Activated T-cell treated with anti-CD3 and anti-CD28 coated beads for 4 hours (primary cell): Measurements from ENCODE around the gene SOX5.
"Not testable (repeated sequence)": the region's sequence is repeated elsewhere in the genome, so short reads cannot be mapped to it uniquely, and the experiment has no call there.

ENCODE experiments used
- DNase-seq: peaks from one replicate; pipeline ENCODE4 v3.0.0-alpha.2; 2020

SOX5 gene

GRCh38 chr12:23827353-23827752 is 122.1 kb downstream of the SOX5 start:
- no peak for DNase-seq

DNA sequence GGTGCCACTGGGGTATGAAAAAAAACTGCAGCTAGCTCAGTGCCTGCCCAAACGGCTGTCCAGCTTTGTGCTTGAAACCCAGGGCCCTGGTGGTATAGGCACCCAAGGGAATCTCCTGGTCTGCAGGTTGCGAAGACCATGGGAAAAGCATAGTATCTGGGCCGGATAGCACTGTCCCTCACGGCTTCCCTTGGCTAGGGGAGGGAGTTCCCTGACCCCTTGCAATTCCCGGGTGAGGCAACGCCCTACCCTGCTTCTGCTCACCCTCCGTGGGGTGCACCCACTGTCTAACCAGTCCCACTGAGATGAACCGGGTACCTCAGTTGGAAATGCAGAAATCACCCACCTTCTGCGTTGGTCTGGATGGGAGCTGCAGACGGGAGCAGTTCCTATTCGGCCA is 124.3 kb downstream of the SOX5 start:
- DNase-seq: not testable (repeated sequence)

- DNase-seq: no peak
Measured at GRCh38 chr12:23824358-23824757, 125.1 kb downstream of the SOX5 start.

- DNase-seq: not testable (repeated sequence)
Measured at GRCh38 chr12:23822883-23823282, 126.6 kb downstream of the SOX5 start.

DNA sequence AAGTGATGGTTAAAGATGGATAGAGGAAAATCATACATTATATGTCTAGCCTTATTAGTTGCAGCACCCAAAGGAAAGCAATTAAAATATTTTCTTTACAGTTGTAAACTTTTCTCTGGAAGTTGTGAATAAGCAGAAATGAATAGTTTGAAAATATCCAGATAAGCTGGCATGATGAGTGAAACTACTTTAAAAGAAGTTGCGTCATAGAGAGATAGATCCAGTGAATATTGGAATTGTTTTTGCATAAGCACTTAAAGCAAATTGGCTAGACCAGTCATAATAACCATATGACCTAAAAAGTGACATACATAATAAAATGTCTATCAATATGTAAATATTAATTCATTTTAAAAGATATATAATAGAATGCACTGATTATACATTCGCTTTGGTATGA is 132.1 kb downstream of the SOX5 start:
- DNase-seq: no peak

DNA sequence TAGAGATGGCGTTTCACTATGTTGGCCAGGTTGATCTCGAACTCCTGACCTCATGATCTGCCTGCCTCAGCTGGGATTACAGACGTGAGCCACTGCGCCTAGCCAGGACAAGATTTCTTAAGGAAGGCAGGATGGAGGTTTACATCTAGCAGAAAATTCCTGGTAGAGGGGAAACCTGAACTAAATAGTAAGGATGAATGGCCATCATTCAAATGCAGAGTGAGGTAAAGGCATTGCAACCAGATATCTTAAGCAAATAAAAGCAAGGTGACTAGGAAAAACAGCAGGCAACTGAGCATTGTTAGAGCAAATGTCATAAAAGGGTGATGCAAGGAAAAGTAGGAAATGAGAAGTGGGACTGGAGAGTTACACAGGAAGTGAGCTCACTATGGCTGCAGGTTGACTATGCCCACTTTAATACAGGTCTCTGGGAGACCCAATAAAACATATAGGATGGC is 133.0 kb downstream of the SOX5 start:
- no peak for DNase-seq

- no peak for DNase-seq
Measured at GRCh38 chr12:23815810-23816209, 133.7 kb downstream of the SOX5 start.

GRCh38 chr12:23813206-23813605 is 136.3 kb downstream of the SOX5 start:
- no peak for DNase-seq

DNA sequence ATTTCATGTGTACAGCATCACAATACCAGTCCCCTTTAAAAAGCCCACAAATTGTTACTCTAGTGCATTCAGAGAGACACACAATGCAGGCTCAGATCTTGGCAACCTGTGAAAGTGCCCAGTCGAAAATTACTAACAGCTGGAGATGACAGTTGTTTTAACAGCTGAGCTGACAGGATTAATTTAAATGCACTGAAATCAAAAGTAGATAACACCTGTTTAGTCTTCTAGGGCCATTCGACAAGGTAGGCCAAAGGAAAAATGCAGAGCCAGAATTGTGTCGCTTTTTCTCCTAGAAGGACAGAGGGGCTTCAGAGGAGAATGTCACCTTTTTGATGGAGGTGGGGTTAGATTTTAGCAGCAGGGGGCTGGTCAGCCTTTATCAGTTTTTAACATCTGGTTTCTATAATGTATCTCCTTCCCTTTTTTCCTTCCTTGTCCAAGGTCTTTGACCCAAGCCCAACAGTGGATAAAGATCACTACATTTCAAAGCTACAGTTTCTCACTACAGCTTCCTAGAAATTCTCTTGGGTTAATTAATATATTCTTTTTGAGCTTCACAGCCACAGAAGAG is 139.1 kb downstream of the SOX5 start:
- DNase-seq: no peak

DNA sequence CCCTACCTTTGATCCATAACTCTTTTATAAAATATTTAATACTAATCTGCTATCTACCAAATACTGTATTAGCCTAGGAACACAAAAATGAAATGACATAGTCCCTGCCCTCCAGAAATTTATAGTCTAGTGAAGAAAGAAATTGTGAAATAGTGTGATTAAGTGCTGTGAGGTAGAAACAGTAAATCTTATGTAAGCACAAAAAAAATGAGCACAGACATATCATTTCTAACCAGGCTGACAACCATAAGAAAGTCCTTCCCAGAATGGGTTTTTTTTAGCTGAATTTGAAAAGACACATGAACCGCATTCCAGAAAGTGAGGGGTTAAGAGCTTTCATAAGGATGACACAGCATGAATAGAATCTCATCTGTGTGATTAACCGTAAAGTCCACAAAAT is 145.9 kb downstream of the SOX5 start:
- no peak for DNase-seq

- DNase-seq: no peak
Measured at GRCh38 chr12:23795494-23795893, 154.0 kb downstream of the SOX5 start.

DNA sequence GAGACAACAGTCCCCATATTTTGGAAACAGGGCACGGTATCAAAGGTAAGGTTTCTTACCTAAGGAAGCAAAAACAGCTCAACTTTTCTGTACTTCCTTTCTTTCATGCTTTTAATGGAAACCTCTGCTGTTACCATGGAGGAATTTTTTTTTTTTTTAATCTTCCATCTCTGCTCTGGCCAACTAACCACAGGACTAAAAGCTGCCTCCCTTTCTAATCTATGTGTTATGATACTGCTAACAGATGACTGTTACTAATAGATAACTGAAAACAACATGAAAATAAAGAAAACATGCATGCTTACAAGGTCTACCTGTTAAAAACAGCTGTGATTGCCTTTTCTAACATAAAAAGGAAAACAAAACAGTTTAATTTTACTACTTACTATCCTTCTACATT is 168.4 kb downstream of the SOX5 start:
- DNase-seq: no peak

DNA sequence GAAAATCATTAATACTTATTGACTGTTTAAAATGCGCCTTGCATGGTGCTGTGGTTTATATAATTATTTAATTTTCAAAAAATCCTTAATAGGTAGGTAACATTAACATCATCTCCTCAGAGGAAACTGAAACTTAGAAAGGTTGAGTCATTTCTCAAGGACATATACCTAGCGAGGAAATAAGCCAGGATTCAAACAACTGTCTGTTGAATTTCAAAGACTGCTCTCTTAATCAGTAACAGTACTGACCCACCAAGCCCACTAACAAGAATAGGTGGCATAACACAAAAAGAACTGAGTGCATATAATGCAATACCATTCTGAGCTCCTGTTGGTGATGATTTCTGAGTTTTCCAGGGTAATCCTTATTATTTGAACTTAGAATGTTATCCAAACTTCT is 174.3 kb downstream of the SOX5 start:
- no peak for DNase-seq

DNA sequence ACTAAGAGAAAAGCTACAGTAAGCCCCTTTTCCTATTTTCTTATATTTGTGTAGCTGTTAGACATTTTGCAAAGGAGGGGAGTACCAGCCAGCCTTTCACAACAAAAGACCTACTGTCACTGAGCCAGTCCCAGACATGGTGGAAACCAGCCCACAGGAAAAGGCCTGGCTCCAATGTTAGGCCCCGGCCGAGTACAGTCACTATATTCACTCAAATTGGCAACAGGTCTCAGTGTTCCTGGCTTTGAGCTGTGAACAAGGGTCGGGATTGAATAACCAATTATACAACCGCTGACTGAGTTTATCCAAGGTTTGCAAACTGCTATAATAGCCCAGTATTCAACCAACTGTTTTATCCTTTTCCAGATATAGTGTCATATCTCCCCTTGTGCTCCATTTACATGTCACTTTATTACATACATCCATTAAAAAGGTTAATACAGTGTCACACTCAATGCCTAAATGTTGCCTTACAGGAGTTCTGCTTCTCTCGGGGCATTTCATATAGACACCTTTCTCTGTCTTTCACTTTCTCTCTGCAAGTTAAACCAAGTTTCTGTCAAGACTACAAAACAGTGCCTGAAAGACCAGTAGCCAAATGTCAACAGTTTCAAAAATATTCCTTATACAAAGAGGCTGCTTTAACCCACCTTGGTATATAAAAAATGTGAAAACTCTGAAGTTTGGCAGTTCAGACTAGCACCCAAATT is 178.1 kb downstream of the SOX5 start:
- no peak for DNase-seq

DNA sequence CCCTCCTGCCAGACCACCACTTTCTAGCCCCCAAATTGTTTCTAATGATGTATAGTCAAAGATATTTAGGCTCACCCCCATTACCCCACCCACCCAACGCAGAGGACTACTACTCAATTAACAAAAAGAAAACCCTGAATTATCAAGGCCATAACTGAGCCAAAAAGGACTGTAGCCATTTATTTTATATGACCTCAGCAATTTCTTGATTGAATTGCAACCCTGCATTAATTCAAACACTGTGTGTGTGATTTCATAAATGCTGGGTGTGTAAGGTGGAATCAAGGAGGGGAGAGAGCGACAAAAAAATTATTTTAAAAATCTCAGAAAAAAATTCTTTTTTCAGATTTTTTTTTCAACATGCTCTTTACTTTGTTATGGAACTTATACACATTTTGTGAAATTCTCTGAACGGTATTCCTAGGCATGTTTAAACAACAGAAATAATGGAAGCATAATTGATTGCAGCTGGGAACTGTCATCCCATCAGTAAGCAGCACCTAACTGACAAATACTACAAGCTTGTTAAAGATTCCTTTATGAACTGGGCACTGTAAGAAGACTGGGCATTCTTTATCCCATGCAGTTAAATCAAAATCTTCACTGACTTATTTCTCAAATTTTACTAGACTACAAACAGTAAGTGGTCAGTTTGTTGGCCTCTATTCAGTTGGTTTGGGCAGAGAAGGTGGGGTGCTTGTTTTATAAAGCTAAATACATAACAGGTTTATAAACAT is 179.1 kb downstream of the SOX5 start:
- DNase-seq: no peak

DNA sequence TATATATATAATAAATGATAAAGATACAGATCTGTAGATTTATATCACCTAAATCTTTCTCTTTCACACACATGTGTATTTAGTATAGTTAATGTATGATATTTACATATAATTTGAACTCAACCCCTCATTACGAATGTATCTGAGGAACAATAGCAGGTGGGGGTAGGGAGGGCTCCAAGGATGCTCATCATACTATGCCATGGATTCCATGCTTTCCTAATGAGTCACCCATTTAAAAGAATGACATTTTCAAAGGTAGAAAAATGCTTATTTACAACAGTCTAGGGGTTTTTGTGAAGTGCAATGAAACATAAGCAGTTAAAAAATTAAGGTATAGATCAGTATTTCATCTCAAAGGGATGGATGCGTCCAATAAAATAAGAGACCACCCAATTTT is 181.6 kb downstream of the SOX5 start:
- no peak for DNase-seq

- no peak for DNase-seq
Measured at GRCh38 chr12:23763724-23764123, 185.7 kb downstream of the SOX5 start.

- no peak for DNase-seq
Measured at GRCh38 chr12:23760495-23760894, 189.0 kb downstream of the SOX5 start.

GRCh38 chr12:23758608-23759007 is 190.9 kb downstream of the SOX5 start:
- no peak for DNase-seq

- DNase-seq: no peak
Measured at GRCh38 chr12:23757541-23757962, 191.9 kb downstream of the SOX5 start.

- no peak for DNase-seq
Measured at GRCh38 chr12:23756416-23756815, 193.1 kb downstream of the SOX5 start.

DNA sequence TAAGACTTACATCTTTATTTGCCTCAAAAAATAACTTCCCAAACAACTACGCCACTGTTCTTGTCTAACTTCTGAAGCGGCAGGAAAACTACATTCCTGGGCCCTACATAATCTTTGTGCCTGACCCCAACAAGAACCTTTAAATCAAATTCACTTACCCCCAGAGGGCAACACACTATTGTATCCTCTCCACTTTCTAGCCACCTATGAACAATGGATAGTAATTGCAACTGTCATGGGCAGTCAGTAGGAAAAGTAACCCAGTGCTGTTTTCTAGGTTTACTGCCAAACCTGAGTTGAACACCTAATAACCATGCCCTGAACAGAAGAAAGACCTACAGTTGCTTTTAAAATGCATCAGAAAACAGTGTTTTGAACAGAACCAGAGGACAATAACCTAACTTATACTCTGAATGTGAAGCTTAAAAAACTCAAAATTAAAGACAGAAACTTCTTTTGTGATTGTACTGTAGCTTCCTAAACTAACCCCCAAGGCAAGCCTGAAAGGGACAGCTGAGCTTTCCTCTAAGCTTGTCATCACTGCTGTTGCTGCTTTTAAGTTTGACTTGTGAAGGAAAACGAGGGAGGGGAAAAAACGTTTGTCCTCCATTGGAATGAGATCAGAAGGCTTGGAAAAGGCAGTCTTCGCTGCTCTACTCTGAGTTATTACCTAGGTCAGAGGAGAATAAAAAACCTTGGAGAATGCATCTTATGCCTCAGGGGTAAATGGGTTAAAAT is 195.7 kb downstream of the SOX5 start:
- no peak for DNase-seq

- DNase-seq: no peak
Measured at GRCh38 chr12:23752245-23752644, 197.2 kb downstream of the SOX5 start.

- DNase-seq: no peak
Measured at GRCh38 chr12:23751641-23752040, 197.8 kb downstream of the SOX5 start.
